ENCODE measurements around the gene ALG12. TPM values are rescaled to one million over a fixed set of nuclear protein-coding genes. Genes with fewer than 3 reads are reported as not detected.
A peak's percentile ranks its signal among the peaks of the same experiment; 100 is the strongest.

ALG12 gene
- total and polyA plus RNA-seq, 11 donors: 9.1 to 26.8 (median 15.0) TPM

- ATAC-seq (no peak), DNase-seq (no peak)
- no peak for TF ChIP-seq POLR2A (IDR thresholded peaks at IDR 0.05)
- no peak for TF ChIP-seq CTCF (IDR thresholded peaks at IDR 0.05)
- peak overlapping the region in 1 of 12 donors; percentile 21 for H3K4me3 ChIP-seq
- H3K4me1 ChIP-seq: peaks cover 0 to 17% (median 6%) of the 10 kb centered on the region in 12 donors
- H3K36me3 ChIP-seq: peaks cover 0 to 41% (median 23%) of the 10 kb centered on the region in 9 donors
- peak overlapping the region in 1 of 12 donors; percentile 81 for H3K27ac ChIP-seq
- intact Hi-C loops (cut with DNase I): loop anchor here in 5 of 10 donors (10.0 kb wide), 4 partner anchors 151 to 259 kb away; partner anchors contain the start of gene TRABD (in 1 of the 5)
- H3K27me3 ChIP-seq: peaks cover 0 to 9% (median 5%) of the 10 kb centered on the region in 9 donors
- WGBS, 4 donors: 84 to 96% (median 92%) methylated on average over 24 of the region's 24 CpGs
- H3K9me3 ChIP-seq: no peaks in the 10 kb centered on the region
These were observed 7.4 kb upstream of the ALG12 start for GRCh38 chr22:49925525-49926128.

- H3K27ac ChIP-seq: no peak overlapping the region
- intact Hi-C loops (cut with DNase I): loop anchor here in 5 of 10 donors (10.0 kb wide), 4 partner anchors 149 to 261 kb away; partner anchors contain the start of gene TRABD (in 1 of the 5)
- WGBS, 4 donors: 95 to 98% (median 96%) methylated on average over 31 of the region's 31 CpGs
These were observed 6.0 kb upstream of the ALG12 start for GRCh38 chr22:49924113-49924833.

GRCh38 chr22:49923445-49923844, 5.2 kb upstream of the ALG12 start:
- Histone ChIP-seq H3K27me3 (no peaks in the 10 kb centered on the region), H3K4me1 (peaks cover 0 to 17% (median 8%) of the 10 kb centered on the region in 12 donors), H3K9me3 (no peaks in the 10 kb centered on the region), H3K27ac (no peak overlapping the region), H3K4me3 (no peak overlapping the region), H3K36me3 (peaks cover 0 to 48% (median 30%) of the 10 kb centered on the region in 9 donors)
- intact Hi-C loops (cut with DNase I): loop anchor here in 5 of 10 donors (10.0 kb wide), 4 partner anchors 149 to 261 kb away; partner anchors contain the start of gene TRABD (in 1 of the 5)
- 78 to 89% (median 87%) methylated on average over 16 of the region's 16 CpGs for WGBS, 4 donors
- DNase-seq (no peak), ATAC-seq (no peak)
- TF ChIP-seq POLR2A (IDR thresholded peaks at IDR 0.05) (no peak), CTCF (IDR thresholded peaks at IDR 0.05) (no peak)

More at GRCh38 chr22:49924113-49924833, 6.0 kb upstream of the ALG12 start:
- Histone ChIP-seq H3K4me1 (peaks cover 0 to 11% (median 4%) of the 10 kb centered on the region in 12 donors), H3K4me3 (no peak overlapping the region), H3K9me3 (no peaks in the 10 kb centered on the region), H3K27me3 (peaks cover 0 to 8% (median 5%) of the 10 kb centered on the region in 9 donors), H3K36me3 (peaks cover 0 to 48% (median 30%) of the 10 kb centered on the region in 9 donors)
- no peak for DNase-seq
- TF ChIP-seq CTCF (IDR thresholded peaks at IDR 0.05): no peak
- TF ChIP-seq POLR2A (IDR thresholded peaks at IDR 0.05): no peak
- no peak for ATAC-seq

- ATAC-seq (no peak), DNase-seq (no peak)
- no peak for TF ChIP-seq POLR2A (IDR thresholded peaks at IDR 0.05)
- no peak for TF ChIP-seq CTCF (IDR thresholded peaks at IDR 0.05)
- no peaks in the 10 kb centered on the region for H3K9me3 ChIP-seq
- intact Hi-C loops (cut with DNase I): loop anchor here in 5 of 10 donors (10.0 kb wide), 4 partner anchors 148 to 262 kb away; partner anchors contain the start of gene TRABD (in 1 of the 5)
- H3K4me1 ChIP-seq: peaks cover 0 to 17% (median 8%) of the 10 kb centered on the region in 12 donors
- H3K27ac ChIP-seq: no peak overlapping the region
- no peaks in the 10 kb centered on the region for H3K27me3 ChIP-seq
- 90 to 96% (median 94%) methylated on average over 12 to 25 of the region's 25 CpGs for WGBS, 4 donors
- H3K36me3 ChIP-seq: peaks cover 0 to 48% (median 30%) of the 10 kb centered on the region in 9 donors
- H3K4me3 ChIP-seq: no peak overlapping the region
These were observed 4.7 kb upstream of the ALG12 start for GRCh38 chr22:49922926-49923325.
